RWPE2 (cell line): ENCODE data around the gene TAT.
A peak's percentile ranks its signal among the peaks of the same experiment; 100 is the strongest.
"Not testable (repeated sequence)": the region's sequence is repeated elsewhere in the genome, so short reads cannot be mapped to it uniquely, and the experiment has no call there.

Experiments used
- ATAC-seq: fragments of 200-7000 bp; cut with Tn5 transposase; 3 replicates; pipeline ENCODE4 v1.9.1; 2021; ENCODE audit warnings: low read depth
- DNase-seq: peaks from one replicate; pipeline ENCODE4 v3.0.0-alpha.2; 2020; ENCODE audit warnings: low spot score
- H3K27ac ChIP-seq: fragments of 450-650 bp; 2 replicates; pipeline ENCODE4 v1.5.1; 2017; ENCODE audit warnings: mild to moderate bottlenecking; ENCODE audit not compliant: poor library complexity, severe bottlenecking
- H3K27me3 ChIP-seq: fragments of 250-450 bp; sonication (Bioruptor Pico); 2 replicates; pipeline ENCODE4 v1.5.1; 2021; ENCODE audit warnings: mild to moderate bottlenecking, moderate library complexity; ENCODE audit not compliant: insufficient read depth, poor library complexity, severe bottlenecking
- H3K36me3 ChIP-seq: fragments of 250-450 bp; sonication (Bioruptor Pico); 2 replicates; pipeline ENCODE4 v1.5.1; 2020; ENCODE audit warnings: low read depth, mild to moderate bottlenecking, moderate library complexity
- H3K4me1 ChIP-seq: fragments of 250-450 bp; sonication (Bioruptor Pico); 2 replicates; pipeline ENCODE4 v1.5.1; 2021; ENCODE audit warnings: mild to moderate bottlenecking, moderate library complexity; ENCODE audit not compliant: insufficient read depth, poor library complexity, severe bottlenecking
- H3K4me3 ChIP-seq: fragments of 250-450 bp; sonication (Bioruptor Pico); 2 replicates; pipeline ENCODE4 v1.5.1; 2021; ENCODE audit warnings: mild to moderate bottlenecking, moderate library complexity; ENCODE audit not compliant: severe bottlenecking
- H3K9me3 ChIP-seq: fragments of 250-450 bp; sonication (Bioruptor Pico); 2 replicates; pipeline ENCODE4 v1.5.1; 2021; ENCODE audit warnings: mild to moderate bottlenecking, moderate library complexity; ENCODE audit not compliant: severe bottlenecking
- CTCF ChIP-seq: fragments of 450-650 bp; IDR thresholded peaks from one replicate; pipeline ENCODE4 v1.5.1; 2017; ENCODE audit warnings: mild to moderate bottlenecking, moderate library complexity; ENCODE audit not compliant: poor library complexity, severe bottlenecking

The TAT gene

GRCh38 chr16:71564335-71564967 lies 12.4 kb downstream of the TAT start:
- Histone ChIP-seq H3K4me1 (no peaks in the 10 kb centered on the region), H3K27ac (no peak overlapping the region)
- ATAC-seq = no peak; the same call in 1 of the 3 replicates

GRCh38 chr16:71562552-71562951 lies 14.3 kb downstream of the TAT start:
- H3K4me1 ChIP-seq = no peaks in the 10 kb centered on the region
- DNase-seq = no peak
- H3K36me3 ChIP-seq = no peaks in the 10 kb centered on the region
- no peaks in the 10 kb centered on the region for H3K27me3 ChIP-seq
- no peak for ATAC-seq
- no peak overlapping the region for H3K27ac ChIP-seq
- no peaks in the 10 kb centered on the region for H3K9me3 ChIP-seq
- H3K4me3 ChIP-seq = no peak overlapping the region
- no peak for TF ChIP-seq CTCF

More at GRCh38 chr16:71564335-71564967, 12.4 kb downstream of the TAT start:
- DNase-seq = no peak
- no peak for TF ChIP-seq CTCF
- H3K4me3 ChIP-seq = peak overlapping the region; percentile 35
- H3K27me3 ChIP-seq = no peaks in the 10 kb centered on the region
- no peaks in the 10 kb centered on the region for H3K9me3 ChIP-seq
- no peaks in the 10 kb centered on the region for H3K36me3 ChIP-seq

GRCh38 chr16:71561886-71562285 lies 15.0 kb downstream of the TAT start:
- H3K27ac ChIP-seq, H3K27me3 ChIP-seq, H3K4me1 ChIP-seq, H3K4me3 ChIP-seq, ATAC-seq, H3K36me3 ChIP-seq, DNase-seq, H3K9me3 ChIP-seq: not testable (repeated sequence)

- Histone ChIP-seq H3K36me3 (no peaks in the 10 kb centered on the region), H3K27me3 (no peaks in the 10 kb centered on the region), H3K9me3 (no peaks in the 10 kb centered on the region), H3K4me1 (no peaks in the 10 kb centered on the region), H3K27ac (no peak overlapping the region), H3K4me3 (no peak overlapping the region)
- DNase-seq (no peak), ATAC-seq (no peak)
- TF ChIP-seq CTCF = no peak
Observed at GRCh38 chr16:71559855-71560254, 17.0 kb downstream of the TAT start.

- no peak for ATAC-seq
- TF ChIP-seq CTCF = no peak
Observed at GRCh38 chr16:71557954-71558582, 18.8 kb downstream of the TAT start.

More at GRCh38 chr16:71557954-71558582, 18.8 kb downstream of the TAT start:
- H3K9me3 ChIP-seq = no peaks in the 10 kb centered on the region
- no peaks in the 10 kb centered on the region for H3K36me3 ChIP-seq
- no peaks in the 10 kb centered on the region for H3K27me3 ChIP-seq
- H3K27ac ChIP-seq = no peak overlapping the region
- no peak for DNase-seq
- no peaks in the 10 kb centered on the region for H3K4me1 ChIP-seq
- no peak overlapping the region for H3K4me3 ChIP-seq
